Left ventricle myocardium inferior (tissue), 1 donor: ENCODE measurements around the gene PPIF. TPM values are rescaled to one million over a fixed set of nuclear protein-coding genes. Genes with fewer than 3 reads are reported as not detected.

Source experiments
- DNase-seq: peaks from one replicate; pipeline ENCODE4 v3.0.0-alpha.2; 2020
- H3K27ac ChIP-seq: fragments of 200-600 bp; replicated peaks from 2 replicates; pipeline ENCODE4 v1.8.0; 2021
- H3K27me3 ChIP-seq: fragments of 200-600 bp; 2 replicates; pipeline ENCODE4 v1.8.0; 2021; ENCODE audit warnings: low read depth
- H3K36me3 ChIP-seq: fragments of 200-600 bp; 2 replicates; pipeline ENCODE4 v1.8.0; 2021
- H3K4me1 ChIP-seq: fragments of 200-600 bp; 2 replicates; pipeline ENCODE4 v1.8.0; 2021
- H3K4me3 ChIP-seq: fragments of 200-600 bp; 2 replicates; pipeline ENCODE4 v1.8.0; 2021; ENCODE audit warnings: mild to moderate bottlenecking, moderate library complexity
- H3K9me3 ChIP-seq: fragments of 200-600 bp; replicated peaks from 2 replicates; pipeline ENCODE4 v1.8.0; 2021
- intact Hi-C: fragments of 100-400 bp; cut with micrococcal nuclease; formaldehyde crosslinking; loops from one replicate; pipeline ENCODE4 v1.11.0; 2022
- total RNA-seq: library from RNA; stranded (reverse); fragmentation: NEBNext Ultra II Directional; extraction: Animal tissue kit (Norgen Biotek cat#: 25700); gene quantifications from one replicate; pipeline ENCODE4 v1.2.1, GENCODE V29; 2021
- TF ChIP-seq, protein P1 (sequence below): fragments of 200-600 bp; IDR thresholded peaks from 2 replicates; pipeline ENCODE4 v1.8.0; 2021; ENCODE audit warnings: antibody characterized with exemption, mild to moderate bottlenecking, borderline replicate concordance
- donor health status: DM: no; HTN: yes; CAD: no; lungs with severe emphysema.

The PPIF gene
- total RNA-seq, 1 donor from 2014 or later: 150 TPM

DNA sequence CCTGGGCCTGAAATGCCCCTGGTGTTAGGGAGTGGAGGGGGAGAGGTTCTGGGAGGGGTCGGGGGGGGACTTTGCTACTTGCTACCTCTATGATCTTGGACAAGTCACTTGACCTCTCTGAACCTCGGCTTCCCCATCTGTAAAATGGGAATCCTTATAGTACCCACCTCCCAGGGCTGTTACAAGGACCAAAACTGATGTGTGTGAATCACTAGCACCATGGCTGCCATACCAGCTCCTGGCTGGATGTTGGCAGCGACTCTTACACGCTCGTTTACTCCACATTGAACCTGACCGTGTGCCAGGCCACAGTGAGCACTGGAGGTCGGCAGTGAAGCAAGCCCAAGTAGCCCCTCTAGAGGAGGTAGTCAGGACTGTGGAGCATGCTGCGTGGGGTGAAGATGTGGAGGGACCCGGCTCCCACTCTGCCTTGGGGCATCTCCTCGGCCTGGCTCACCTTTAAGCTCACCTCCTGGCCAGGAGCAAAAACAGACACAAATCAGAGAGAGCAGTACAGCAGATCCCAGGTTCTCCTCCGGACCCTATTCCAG is 28.9 kb downstream of the PPIF start:
- Histone ChIP-seq H3K27ac (no peak overlapping the region), H3K4me1 (peaks cover 35% of the 10 kb centered on the region), H3K27me3 (no peaks in the 10 kb centered on the region), H3K36me3 (no peaks in the 10 kb centered on the region), H3K9me3 (peaks cover 5% of the 10 kb centered on the region), H3K4me3 (no peak overlapping the region)
- TF ChIP-seq, protein P1, sequence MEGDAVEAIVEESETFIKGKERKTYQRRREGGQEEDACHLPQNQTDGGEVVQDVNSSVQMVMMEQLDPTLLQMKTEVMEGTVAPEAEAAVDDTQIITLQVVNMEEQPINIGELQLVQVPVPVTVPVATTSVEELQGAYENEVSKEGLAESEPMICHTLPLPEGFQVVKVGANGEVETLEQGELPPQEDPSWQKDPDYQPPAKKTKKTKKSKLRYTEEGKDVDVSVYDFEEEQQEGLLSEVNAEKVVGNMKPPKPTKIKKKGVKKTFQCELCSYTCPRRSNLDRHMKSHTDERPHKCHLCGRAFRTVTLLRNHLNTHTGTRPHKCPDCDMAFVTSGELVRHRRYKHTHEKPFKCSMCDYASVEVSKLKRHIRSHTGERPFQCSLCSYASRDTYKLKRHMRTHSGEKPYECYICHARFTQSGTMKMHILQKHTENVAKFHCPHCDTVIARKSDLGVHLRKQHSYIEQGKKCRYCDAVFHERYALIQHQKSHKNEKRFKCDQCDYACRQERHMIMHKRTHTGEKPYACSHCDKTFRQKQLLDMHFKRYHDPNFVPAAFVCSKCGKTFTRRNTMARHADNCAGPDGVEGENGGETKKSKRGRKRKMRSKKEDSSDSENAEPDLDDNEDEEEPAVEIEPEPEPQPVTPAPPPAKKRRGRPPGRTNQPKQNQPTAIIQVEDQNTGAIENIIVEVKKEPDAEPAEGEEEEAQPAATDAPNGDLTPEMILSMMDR: no peak
- DNase-seq: no peak
- intact Hi-C loops: loop anchor here (5.0 kb wide), 1 partner anchor 111 kb away; no protein-coding TSS in a partner anchor

DNA sequence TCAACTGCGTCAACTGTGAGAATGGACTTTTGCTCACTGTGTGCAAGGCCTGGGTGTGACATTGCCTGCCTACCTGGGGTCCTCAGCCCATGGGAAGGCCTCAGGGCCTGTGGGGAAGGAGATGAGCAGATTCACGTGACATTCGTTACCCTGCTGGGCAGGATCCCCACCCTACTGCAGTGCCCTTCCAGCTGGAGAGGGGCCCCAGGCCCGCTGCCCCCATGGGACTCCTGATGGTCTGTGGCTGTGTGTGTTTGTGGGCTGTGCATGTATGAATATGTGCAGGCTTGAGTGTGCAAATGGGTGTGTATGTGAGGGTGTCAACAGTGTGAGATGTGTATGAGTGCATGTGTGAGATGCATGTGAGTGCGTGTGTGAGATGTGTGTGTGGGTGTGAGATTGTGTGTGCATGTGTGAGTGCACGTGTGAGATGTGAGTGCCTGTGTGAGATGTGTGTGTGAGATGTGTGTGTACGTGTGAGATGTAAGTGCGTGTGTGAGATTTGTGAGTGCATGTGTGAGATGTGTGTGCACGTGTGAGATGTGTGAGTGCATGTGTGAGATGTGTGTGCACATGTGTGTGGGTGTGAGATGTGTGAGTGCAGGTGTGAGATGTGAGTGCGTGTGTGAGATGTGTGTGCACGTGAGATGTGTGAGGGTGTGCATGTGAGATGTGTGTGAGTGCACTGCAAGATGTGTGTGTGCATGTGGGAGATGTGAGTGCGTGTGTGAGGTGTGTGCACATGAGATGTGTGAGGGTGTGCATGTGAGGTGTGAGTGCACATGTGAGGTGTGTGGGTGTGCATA is 29.7 kb downstream of the PPIF start:
- Histone ChIP-seq H3K27ac (no peak overlapping the region), H3K9me3 (no peaks in the 10 kb centered on the region), H3K27me3 (no peaks in the 10 kb centered on the region), H3K4me1 (peaks cover 43% of the 10 kb centered on the region), H3K4me3 (no peak overlapping the region), H3K36me3 (no peaks in the 10 kb centered on the region)
- no peak for DNase-seq
- intact Hi-C loops: loop anchor here (5.0 kb wide), 1 partner anchor 110 kb away; no protein-coding TSS in a partner anchor
- TF ChIP-seq, protein P1: no peak

DNA sequence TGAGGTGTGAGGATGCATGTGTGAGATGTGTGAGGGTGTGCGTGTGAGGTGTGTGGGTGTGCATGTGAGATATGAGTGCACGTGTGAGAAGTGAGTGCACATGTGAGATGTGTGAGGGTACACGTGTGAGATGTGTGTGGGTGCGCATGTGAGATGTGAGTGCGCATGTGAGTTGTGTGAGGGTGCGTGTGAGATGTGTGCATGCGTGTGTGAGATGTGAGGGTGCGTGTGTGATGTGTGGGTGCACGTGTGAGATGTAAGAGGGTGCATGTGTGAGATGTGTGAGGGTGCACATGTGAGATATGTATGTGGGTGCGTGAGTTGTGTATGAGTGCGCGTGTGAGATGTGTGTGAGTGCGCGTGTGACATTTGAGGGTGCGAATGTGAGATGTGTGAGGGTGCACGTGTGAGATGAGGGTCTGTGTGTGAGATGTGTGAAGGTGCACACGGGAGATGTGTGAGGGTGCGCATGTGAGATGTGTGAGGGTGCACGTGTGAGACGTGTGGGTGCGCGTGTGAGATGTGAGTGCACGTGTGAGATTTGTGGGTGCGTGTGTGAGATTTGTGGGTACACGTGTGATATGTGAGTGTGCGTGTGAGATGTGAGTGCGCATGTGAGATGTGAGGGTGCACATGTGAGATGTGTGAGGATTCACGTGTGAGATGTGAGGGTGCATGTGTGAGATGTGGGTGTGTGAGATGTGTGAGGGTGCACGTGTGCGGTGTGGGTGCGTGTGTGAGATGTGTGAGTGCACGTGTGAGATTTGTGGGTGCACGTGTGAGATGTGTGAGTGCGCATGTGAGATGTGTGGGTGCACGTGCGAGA is 30.5 kb downstream of the PPIF start:
- no peaks in the 10 kb centered on the region for H3K9me3 ChIP-seq
- H3K27me3 ChIP-seq: no peaks in the 10 kb centered on the region
- peaks cover 51% of the 10 kb centered on the region for H3K4me1 ChIP-seq
- no peaks in the 10 kb centered on the region for H3K36me3 ChIP-seq
- no peak overlapping the region for H3K27ac ChIP-seq
- no peak for DNase-seq
- intact Hi-C loops: loop anchor here (5.0 kb wide), 1 partner anchor 110 kb away; no protein-coding TSS in a partner anchor
- no peak overlapping the region for H3K4me3 ChIP-seq
- TF ChIP-seq, protein P1: no peak

DNA sequence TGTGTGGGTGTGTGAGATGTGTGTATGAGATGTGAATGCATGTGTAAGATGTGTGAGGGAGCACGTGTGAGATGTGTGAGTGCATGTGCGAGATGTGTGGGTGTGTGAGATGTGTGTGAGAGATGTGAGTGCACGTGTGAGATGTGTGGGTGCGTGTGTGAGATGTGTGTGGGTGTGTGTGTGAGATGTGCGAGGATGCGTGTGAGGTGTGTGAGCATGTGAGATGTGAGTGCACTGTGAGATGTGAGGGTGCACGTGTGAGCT is 31.0 kb downstream of the PPIF start:
- Histone ChIP-seq H3K27me3 (no peaks in the 10 kb centered on the region), H3K4me3 (no peak overlapping the region), H3K36me3 (no peaks in the 10 kb centered on the region), H3K27ac (no peak overlapping the region), H3K4me1 (peaks cover 55% of the 10 kb centered on the region), H3K9me3 (no peaks in the 10 kb centered on the region)
- TF ChIP-seq, protein P1: no peak
- intact Hi-C loops: loop anchor here (5.0 kb wide), 1 partner anchor 109 kb away; no protein-coding TSS in a partner anchor
- DNase-seq: no peak

DNA sequence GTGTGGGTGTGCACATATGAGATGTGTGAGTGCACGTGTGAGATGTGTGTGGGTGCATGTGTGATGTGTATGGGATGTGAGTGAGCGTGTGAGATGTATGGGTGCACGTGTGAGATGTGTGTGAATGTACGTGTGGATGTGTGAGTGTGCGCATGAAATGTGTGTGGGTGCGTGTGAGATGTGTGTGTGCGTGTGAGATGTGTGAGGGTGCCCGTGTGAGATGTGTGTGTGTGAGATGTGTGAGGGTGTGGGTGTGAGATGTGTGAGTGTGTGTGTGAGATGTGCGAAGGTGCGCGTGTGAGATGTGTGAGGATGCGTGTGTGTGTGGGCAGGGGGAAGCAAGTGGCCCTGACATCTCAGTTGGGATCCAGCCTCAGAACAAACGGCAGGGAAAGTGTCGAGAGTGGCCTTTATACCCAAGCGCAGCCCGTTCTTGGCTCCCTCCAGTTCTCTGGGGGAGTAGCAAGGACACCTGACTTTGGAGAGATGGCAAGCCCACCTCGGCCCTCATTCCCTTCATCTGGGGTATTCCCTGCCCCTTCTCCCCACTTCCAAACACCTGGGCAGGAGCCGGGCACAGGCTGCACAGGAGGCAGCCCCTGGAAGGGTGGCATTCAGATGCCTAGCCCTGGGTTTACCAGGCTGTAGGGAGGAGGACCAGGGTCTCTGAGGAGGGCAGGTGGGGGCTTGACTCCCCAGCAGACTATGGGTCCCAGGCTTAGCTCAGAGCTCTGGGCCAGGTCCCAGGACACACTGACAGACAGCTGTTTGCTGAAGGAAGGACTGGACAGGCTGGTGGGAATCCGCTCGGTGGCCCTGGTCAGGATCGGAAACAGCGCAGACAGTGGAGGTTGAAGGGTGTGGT is 31.6 kb downstream of the PPIF start:
- DNase-seq: no peak
- H3K36me3 ChIP-seq: no peaks in the 10 kb centered on the region
- H3K9me3 ChIP-seq: no peaks in the 10 kb centered on the region
- TF ChIP-seq, protein P1: no peak
- intact Hi-C loops: loop anchor here (5.0 kb wide), 1 partner anchor 108 kb away; no protein-coding TSS in a partner anchor
- peaks cover 55% of the 10 kb centered on the region for H3K4me1 ChIP-seq
- no peaks in the 10 kb centered on the region for H3K27me3 ChIP-seq
- H3K27ac ChIP-seq: peak overlapping the region; percentile 73
- H3K4me3 ChIP-seq: no peak overlapping the region
